D721Med (cell line): ENCODE results near the gene IRAK2.

Experiments used
- DNase-seq: peaks from one replicate; pipeline ENCODE4 v3.0.0; 2011; ENCODE audit warnings: low spot score; ENCODE audit not compliant: insufficient read length
- FAIRE-seq: peaks from 2 replicates; lab custom pipeline; 2011; peaks lifted over from hg19 to GRCh38; lab: Jason Lieb, UNC
- CTCF ChIP-seq: IDR thresholded peaks from 2 replicates; pipeline ENCODE4 v1.5.1; 2012; ENCODE audit warnings: mild to moderate bottlenecking, control low read depth; ENCODE audit not compliant: insufficient read depth; ENCODE audit errors: missing control alignments

Gene IRAK2

GRCh38 chr3:10189557-10190354 lies 25.0 kb downstream of the IRAK2 start:
- FAIRE-seq (no peak), DNase-seq (no peak)
- TF ChIP-seq CTCF: no peak

DNA sequence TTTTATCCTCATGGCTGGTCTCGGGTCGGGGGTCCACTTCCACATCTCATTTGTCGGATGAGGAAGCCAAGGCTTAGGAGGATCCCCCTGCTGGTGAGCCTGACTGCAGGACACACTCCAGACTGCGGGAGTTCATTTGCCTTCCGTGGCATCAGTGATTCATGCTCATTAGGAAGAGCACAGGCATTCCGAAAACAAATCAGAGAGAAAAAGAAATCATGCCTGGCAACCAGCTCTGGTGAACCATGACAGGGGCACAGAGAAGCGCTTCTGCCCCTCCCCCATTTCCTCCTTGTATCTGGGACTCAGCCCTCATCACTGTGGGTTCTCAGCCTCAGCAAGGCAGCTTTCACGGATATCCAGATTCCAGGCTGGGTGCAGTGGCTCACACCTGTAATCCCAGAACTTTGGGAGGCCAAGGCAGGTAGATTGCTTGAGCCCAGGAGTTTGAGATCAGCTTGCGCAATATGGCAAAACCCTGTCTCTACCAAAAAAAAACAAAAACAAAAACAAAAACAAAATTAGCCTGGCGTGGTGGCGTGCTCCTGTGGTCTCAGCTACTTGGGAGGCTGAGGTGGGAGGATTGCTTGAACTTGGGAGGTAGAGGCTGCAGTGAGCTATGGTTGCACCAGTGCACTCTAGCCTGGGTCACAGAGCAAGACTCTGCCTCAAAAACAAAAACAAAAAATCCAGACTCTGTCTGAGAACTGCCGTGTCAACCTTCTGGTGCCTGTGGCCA lies 28.4 kb downstream of the IRAK2 start:
- TF ChIP-seq CTCF: no peak
- no peak for FAIRE-seq
- no peak for DNase-seq

DNA sequence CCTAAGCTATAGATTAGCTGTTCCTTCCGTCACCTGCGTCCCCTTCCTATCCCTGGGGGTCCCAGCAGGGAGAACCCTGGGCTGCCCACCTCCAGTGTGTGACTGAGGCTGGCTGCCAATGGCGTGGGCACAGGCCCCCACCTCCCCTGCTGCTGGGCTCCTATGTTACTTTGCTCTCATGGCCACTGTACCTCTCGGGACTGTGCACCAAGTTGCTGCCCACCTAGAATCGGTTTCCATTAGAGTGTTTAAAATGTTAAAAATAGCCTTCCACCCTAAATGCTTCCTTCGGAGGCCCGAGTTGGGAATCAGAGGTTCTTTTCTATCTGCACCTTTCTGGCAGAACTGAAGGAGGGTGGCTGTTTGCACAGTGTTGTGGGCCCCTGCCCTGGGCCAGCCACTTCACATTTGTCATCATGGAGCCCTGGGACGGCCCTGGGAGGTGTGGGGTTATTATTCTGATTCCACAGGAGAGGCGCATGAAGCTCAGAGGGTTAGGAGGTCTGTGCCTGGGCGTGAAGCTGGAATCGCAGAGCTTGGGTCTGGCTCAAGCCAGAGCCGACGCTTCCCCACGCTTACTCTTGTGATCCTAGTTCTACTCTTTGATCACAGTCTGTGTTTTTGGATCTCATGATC lies 29.1 kb downstream of the IRAK2 start:
- FAIRE-seq (no peak), DNase-seq (no peak)
- TF ChIP-seq CTCF: no peak

DNA sequence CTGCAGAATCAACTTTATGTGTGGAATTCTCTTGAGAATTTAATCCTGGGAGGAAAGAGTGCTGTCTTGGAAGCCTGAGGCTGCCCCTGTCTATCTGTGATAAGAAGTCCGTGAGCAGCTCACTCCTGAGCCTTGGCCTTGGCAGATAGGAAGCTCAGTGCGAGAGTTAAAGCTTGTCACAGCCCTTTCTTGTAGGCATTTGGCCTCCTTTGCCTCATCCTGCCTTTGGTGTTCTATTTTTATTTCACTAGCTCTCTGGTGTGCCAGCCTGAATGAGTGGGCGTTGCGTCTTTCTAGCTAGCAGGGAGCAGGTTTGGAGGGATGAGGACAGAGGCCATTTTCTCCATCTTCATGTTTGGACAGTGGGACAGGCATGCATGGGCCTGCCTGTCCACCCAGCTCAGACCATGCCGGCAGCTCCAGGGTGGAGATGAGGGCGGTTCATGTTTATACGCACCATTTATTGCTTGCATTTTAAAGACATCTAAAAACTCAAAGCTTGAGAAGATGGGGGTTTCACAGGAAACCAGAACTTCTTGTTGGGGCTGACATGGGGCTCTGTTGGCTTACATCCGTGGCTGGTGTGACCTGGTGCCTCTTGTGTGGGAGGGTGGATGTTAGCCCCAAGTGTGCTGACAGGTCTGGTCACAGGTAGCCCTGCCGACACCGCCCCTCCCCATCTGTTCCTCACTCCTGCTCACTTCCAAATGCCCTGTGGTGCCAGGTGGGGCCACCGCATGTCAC lies 29.8 kb downstream of the IRAK2 start:
- no peak for DNase-seq
- no peak for FAIRE-seq
- TF ChIP-seq CTCF: no peak

GRCh38 chr3:10195366-10196089 lies 30.8 kb downstream of the IRAK2 start:
- no peak for TF ChIP-seq CTCF
- DNase-seq (no peak), FAIRE-seq (no peak)

DNA sequence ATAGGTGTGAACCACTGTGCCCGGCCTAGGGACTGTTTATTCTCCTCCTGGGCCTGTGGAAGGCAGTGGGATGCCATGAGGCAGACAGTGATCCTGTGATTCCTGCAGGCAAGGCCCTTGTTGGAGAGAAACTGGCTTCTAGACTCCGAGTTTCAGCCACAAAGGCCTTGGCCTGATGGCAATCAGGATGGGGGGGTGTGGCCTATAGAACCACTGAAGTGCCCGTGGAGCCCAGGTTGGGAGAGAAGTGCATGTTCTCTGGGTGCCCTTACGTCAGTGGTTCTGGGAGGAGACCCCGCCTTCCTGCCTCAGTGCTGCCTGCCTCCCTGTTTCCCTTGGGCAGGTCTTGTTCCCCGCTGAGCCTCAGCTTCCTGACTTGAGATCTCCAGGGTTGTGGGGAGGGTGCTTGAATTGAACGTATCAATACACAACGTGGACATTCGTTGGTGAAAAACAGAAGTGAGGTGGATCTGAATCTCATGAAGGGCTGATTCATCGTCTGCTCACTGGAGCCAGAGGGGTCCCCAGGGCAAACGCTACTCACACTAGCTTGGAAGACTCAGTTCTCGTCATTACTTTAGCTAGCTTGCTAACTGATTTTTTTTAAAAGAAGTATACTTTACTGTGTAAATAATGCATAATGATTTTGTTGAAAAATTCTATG lies 31.8 kb downstream of the IRAK2 start:
- DNase-seq: no peak
- no peak for TF ChIP-seq CTCF
- FAIRE-seq: no peak
